ENCODE data around the gene RNF123.

- TF ChIP-seq CTCF (IDR thresholded peaks at IDR 0.05; ENCODE audit: low read depth, low read length) (no peak), POLR2A (IDR thresholded peaks at IDR 0.05; ENCODE audit: extremely low read depth, insufficient read length) (no peak), MAX (IDR thresholded peaks at IDR 0.05; ENCODE audit: low read depth, low read length) (no peak)
These were observed 43.2 kb downstream of the RNF123 start for GRCh38 chr3:49732597-49732996.

Data from NB4 (cell line).